ENCODE data around the gene TSSK3. TPM values are rescaled to one million over a fixed set of nuclear protein-coding genes. Genes with fewer than 3 reads are reported as not detected.

The TSSK3 gene
- total and polyA plus RNA-seq, 2 experiments from 2014 or later = not detected

Other genes starting within 250 kb of the TSSK3 start
- 45.2 and 52.1 TPM in 2 replicates for gene TXLNA, start 182.9 kb upstream of the TSSK3 start, total RNA-seq (2014; rRNA removed; shearing (Covaris generic))
- 13.2 and 15.2 TPM in 2 replicates for gene TXLNA, start 182.9 kb upstream of the TSSK3 start, polyA plus RNA-seq (2016; fragmentation: Nextera tagmentation; extraction: Ambion mirVana)
- 8.6 and 8.7 TPM in 2 replicates for gene CCDC28B, start 161.9 kb upstream of the TSSK3 start, total RNA-seq (2014; rRNA removed; shearing (Covaris generic))
- 35.2 and 39.7 TPM in 2 replicates for gene CCDC28B, start 161.9 kb upstream of the TSSK3 start, polyA plus RNA-seq (2016; fragmentation: Nextera tagmentation; extraction: Ambion mirVana)
- gene IQCC, start 156.9 kb upstream of the TSSK3 start, total RNA-seq (2014; rRNA removed; shearing (Covaris generic)) = 3.5 and 3.8 TPM in 2 replicates
- gene IQCC, start 156.9 kb upstream of the TSSK3 start, polyA plus RNA-seq (2016; fragmentation: Nextera tagmentation; extraction: Ambion mirVana) = 1.7 and 2.5 TPM in 2 replicates
- not detected in 2 replicates for gene DCDC2B, start 153.4 kb upstream of the TSSK3 start, total RNA-seq (2014; rRNA removed; shearing (Covaris generic))
- 0.21 and 0.42 TPM in 2 replicates for gene DCDC2B, start 153.4 kb upstream of the TSSK3 start, polyA plus RNA-seq (2016; fragmentation: Nextera tagmentation; extraction: Ambion mirVana)
- gene TMEM234, start 140.2 kb upstream of the TSSK3 start, total RNA-seq (2014; rRNA removed; shearing (Covaris generic)) = 4.7 and 7.7 TPM in 2 replicates
- 8.1 and 8.2 TPM in 2 replicates for gene TMEM234, start 140.2 kb upstream of the TSSK3 start, polyA plus RNA-seq (2016; fragmentation: Nextera tagmentation; extraction: Ambion mirVana)
- 249 and 274 TPM in 2 replicates for gene EIF3I, start 140.1 kb upstream of the TSSK3 start, total RNA-seq (2014; rRNA removed; shearing (Covaris generic))
- 224 and 228 TPM in 2 replicates for gene EIF3I, start 140.1 kb upstream of the TSSK3 start, polyA plus RNA-seq (2016; fragmentation: Nextera tagmentation; extraction: Ambion mirVana)
- 0.31 TPM in 1 of 2 replicates, not detected in the other for gene FAM167B, start 115.3 kb upstream of the TSSK3 start, total RNA-seq (2014; rRNA removed; shearing (Covaris generic))
- gene FAM167B, start 115.3 kb upstream of the TSSK3 start, polyA plus RNA-seq (2016; fragmentation: Nextera tagmentation; extraction: Ambion mirVana) = 2.2 TPM in 2 replicates
- 69.4 and 86.6 TPM in 2 replicates for gene LCK, start 111.3 kb upstream of the TSSK3 start, total RNA-seq (2014; rRNA removed; shearing (Covaris generic))
- gene LCK, start 111.3 kb upstream of the TSSK3 start, polyA plus RNA-seq (2016; fragmentation: Nextera tagmentation; extraction: Ambion mirVana) = 33.2 and 37.5 TPM in 2 replicates
- gene HDAC1, start 70.5 kb upstream of the TSSK3 start, total RNA-seq (2014; rRNA removed; shearing (Covaris generic)) = 104 and 116 TPM in 2 replicates
- gene HDAC1, start 70.5 kb upstream of the TSSK3 start, polyA plus RNA-seq (2016; fragmentation: Nextera tagmentation; extraction: Ambion mirVana) = 82.6 and 84.7 TPM in 2 replicates
- gene MARCKSL1, start 26.3 kb upstream of the TSSK3 start, total RNA-seq (2014; rRNA removed; shearing (Covaris generic)) = 266 and 329 TPM in 2 replicates
- 553 and 576 TPM in 2 replicates for gene MARCKSL1, start 26.3 kb upstream of the TSSK3 start, polyA plus RNA-seq (2016; fragmentation: Nextera tagmentation; extraction: Ambion mirVana)
- 0.27 and 4.2 TPM in 2 replicates for gene FAM229A, start 54 bp upstream of the TSSK3 start, total RNA-seq (2014; rRNA removed; shearing (Covaris generic))
- 2.1 and 3.6 TPM in 2 replicates for gene FAM229A, start 54 bp upstream of the TSSK3 start, polyA plus RNA-seq (2016; fragmentation: Nextera tagmentation; extraction: Ambion mirVana)
- 50.7 and 55.8 TPM in 2 replicates for gene BSDC1, start 31.9 kb downstream of the TSSK3 start, total RNA-seq (2014; rRNA removed; shearing (Covaris generic))
- gene BSDC1, start 31.9 kb downstream of the TSSK3 start, polyA plus RNA-seq (2016; fragmentation: Nextera tagmentation; extraction: Ambion mirVana) = 22.7 and 24.9 TPM in 2 replicates
- 3.8 and 4.2 TPM in 2 replicates for gene ZBTB8B, start 102.5 kb downstream of the TSSK3 start, total RNA-seq (2014; rRNA removed; shearing (Covaris generic))
- gene ZBTB8B, start 102.5 kb downstream of the TSSK3 start, polyA plus RNA-seq (2016; fragmentation: Nextera tagmentation; extraction: Ambion mirVana) = 0.95 and 1.1 TPM in 2 replicates
- 6.1 and 8.7 TPM in 2 replicates for gene ZBTB8A, start 176.9 kb downstream of the TSSK3 start, total RNA-seq (2014; rRNA removed; shearing (Covaris generic))
- 8.4 and 8.7 TPM in 2 replicates for gene ZBTB8A, start 176.9 kb downstream of the TSSK3 start, polyA plus RNA-seq (2016; fragmentation: Nextera tagmentation; extraction: Ambion mirVana)